ENCODE measurements around the gene DNAJC5G. TPM values are rescaled to one million over a fixed set of nuclear protein-coding genes. Genes with fewer than 3 reads are reported as not detected.

The DNAJC5G gene
- total and polyA plus RNA-seq, 2 of the 13 experiments (the other 11 are each of a cell fraction or from before 2014, with no cell fraction given) = 0.05 TPM; not detected in 1

- TF ChIP-seq HNRNPH1 (optimal IDR thresholded peaks at IDR 0.05; ENCODE audit: low read depth, low read length) (no peak), NFIB (CRISPR knock-in tag; IDR thresholded peaks at IDR 0.05; ENCODE audit: borderline replicate concordance) (no peak), NFYB (CRISPR knock-in tag; IDR thresholded peaks at IDR 0.05) (peak; percentile 29; the same call in 1 of the 2 replicates), ZFP62 (CRISPR knock-in tag; IDR thresholded peaks at IDR 0.05) (no peak), BRCA1 (CRISPR knock-in tag; IDR thresholded peaks at IDR 0.05) (no peak), LCORL (IDR thresholded peaks at IDR 0.05) (no peak), LCORL (CRISPR knock-in tag; IDR thresholded peaks at IDR 0.05) (peak; percentile 94; the same call in 1 of the 2 replicates), RELA (CRISPR knock-in tag; IDR thresholded peaks at IDR 0.05) (peak; percentile 81; the same call in 1 of the 2 replicates), ZNF446 (CRISPR knock-in tag; IDR thresholded peaks at IDR 0.05) (no peak), ZNF343 (CRISPR knock-in tag; IDR thresholded peaks at IDR 0.05) (no peak), ARNT (IDR thresholded peaks at IDR 0.05) (no peak), ATF1 (CRISPR knock-in tag; IDR thresholded peaks at IDR 0.05) (peak; percentile 82), HNRNPUL1 (IDR thresholded peaks at IDR 0.05; ENCODE audit: low read depth, low read length) (no peak), PHF20 (CRISPR knock-in tag; IDR thresholded peaks at IDR 0.05) (peak; percentile 56; the same call in 1 of the 2 replicates), ZBTB1 (CRISPR knock-in tag; IDR thresholded peaks at IDR 0.05; ENCODE audit: borderline replicate concordance) (no peak), SALL2 (CRISPR knock-in tag; IDR thresholded peaks at IDR 0.05) (0 out of 2 replicates have a peak, but pooled peaks have one; percentile 42), ZBTB38 (CRISPR knock-in tag; IDR thresholded peaks at IDR 0.05) (peak; percentile 78; the same call in 1 of the 2 replicates), KLF11 (CRISPR knock-in tag; IDR thresholded peaks at IDR 0.05) (peak; percentile 82; the same call in 1 of the 2 replicates), TSC22D2 (CRISPR knock-in tag; IDR thresholded peaks at IDR 0.05; ENCODE audit: borderline replicate concordance) (peak; percentile 77; the same call in 1 of the 2 replicates)
- TF ChIP-seq, protein P1, sequence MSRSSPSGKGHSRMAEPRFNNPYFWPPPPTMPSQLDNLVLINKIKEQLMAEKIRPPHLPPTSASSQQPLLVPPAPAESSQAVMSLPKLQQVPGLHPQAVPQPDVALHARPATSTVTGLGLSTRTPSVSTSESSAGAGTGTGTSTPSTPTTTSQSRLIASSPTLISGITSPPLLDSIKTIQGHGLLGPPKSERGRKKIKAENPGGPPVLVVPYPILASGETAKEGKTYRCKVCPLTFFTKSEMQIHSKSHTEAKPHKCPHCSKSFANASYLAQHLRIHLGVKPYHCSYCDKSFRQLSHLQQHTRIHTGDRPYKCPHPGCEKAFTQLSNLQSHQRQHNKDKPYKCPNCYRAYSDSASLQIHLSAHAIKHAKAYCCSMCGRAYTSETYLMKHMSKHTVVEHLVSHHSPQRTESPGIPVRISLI (CRISPR knock-in tag; IDR thresholded peaks at IDR 0.05; ENCODE audit: borderline replicate concordance) = peak; percentile 39; the same call in 1 of the 2 replicates
- TF ChIP-seq, protein P2, sequence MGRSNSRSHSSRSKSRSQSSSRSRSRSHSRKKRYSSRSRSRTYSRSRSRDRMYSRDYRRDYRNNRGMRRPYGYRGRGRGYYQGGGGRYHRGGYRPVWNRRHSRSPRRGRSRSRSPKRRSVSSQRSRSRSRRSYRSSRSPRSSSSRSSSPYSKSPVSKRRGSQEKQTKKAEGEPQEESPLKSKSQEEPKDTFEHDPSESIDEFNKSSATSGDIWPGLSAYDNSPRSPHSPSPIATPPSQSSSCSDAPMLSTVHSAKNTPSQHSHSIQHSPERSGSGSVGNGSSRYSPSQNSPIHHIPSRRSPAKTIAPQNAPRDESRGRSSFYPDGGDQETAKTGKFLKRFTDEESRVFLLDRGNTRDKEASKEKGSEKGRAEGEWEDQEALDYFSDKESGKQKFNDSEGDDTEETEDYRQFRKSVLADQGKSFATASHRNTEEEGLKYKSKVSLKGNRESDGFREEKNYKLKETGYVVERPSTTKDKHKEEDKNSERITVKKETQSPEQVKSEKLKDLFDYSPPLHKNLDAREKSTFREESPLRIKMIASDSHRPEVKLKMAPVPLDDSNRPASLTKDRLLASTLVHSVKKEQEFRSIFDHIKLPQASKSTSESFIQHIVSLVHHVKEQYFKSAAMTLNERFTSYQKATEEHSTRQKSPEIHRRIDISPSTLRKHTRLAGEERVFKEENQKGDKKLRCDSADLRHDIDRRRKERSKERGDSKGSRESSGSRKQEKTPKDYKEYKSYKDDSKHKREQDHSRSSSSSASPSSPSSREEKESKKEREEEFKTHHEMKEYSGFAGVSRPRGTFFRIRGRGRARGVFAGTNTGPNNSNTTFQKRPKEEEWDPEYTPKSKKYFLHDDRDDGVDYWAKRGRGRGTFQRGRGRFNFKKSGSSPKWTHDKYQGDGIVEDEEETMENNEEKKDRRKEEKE (IDR thresholded peaks at IDR 0.05) = no peak
- TF ChIP-seq, protein P3, sequence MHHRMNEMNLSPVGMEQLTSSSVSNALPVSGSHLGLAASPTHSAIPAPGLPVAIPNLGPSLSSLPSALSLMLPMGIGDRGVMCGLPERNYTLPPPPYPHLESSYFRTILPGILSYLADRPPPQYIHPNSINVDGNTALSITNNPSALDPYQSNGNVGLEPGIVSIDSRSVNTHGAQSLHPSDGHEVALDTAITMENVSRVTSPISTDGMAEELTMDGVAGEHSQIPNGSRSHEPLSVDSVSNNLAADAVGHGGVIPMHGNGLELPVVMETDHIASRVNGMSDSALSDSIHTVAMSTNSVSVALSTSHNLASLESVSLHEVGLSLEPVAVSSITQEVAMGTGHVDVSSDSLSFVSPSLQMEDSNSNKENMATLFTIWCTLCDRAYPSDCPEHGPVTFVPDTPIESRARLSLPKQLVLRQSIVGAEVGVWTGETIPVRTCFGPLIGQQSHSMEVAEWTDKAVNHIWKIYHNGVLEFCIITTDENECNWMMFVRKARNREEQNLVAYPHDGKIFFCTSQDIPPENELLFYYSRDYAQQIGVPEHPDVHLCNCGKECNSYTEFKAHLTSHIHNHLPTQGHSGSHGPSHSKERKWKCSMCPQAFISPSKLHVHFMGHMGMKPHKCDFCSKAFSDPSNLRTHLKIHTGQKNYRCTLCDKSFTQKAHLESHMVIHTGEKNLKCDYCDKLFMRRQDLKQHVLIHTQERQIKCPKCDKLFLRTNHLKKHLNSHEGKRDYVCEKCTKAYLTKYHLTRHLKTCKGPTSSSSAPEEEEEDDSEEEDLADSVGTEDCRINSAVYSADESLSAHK (CRISPR knock-in tag; IDR thresholded peaks at IDR 0.05; ENCODE audit: borderline replicate concordance) = no peak
- TF ChIP-seq, protein P4, sequence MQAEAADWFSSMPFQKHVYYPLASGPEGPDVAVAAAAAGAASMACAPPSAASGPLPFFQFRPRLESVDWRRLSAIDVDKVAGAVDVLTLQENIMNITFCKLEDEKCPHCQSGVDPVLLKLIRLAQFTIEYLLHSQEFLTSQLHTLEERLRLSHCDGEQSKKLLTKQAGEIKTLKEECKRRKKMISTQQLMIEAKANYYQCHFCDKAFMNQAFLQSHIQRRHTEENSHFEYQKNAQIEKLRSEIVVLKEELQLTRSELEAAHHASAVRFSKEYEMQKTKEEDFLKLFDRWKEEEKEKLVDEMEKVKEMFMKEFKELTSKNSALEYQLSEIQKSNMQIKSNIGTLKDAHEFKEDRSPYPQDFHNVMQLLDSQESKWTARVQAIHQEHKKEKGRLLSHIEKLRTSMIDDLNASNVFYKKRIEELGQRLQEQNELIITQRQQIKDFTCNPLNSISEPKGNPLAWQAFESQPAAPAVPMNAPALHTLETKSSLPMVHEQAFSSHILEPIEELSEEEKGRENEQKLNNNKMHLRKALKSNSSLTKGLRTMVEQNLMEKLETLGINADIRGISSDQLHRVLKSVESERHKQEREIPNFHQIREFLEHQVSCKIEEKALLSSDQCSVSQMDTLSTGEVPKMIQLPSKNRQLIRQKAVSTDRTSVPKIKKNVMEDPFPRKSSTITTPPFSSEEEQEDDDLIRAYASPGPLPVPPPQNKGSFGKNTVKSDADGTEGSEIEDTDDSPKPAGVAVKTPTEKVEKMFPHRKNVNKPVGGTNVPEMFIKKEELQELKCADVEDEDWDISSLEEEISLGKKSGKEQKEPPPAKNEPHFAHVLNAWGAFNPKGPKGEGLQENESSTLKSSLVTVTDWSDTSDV (CRISPR knock-in tag; IDR thresholded peaks at IDR 0.05) = no peak
Measured at GRCh38 chr2:27320958-27321543, 45.8 kb downstream of the DNAJC5G start (continued).
